Ishikawa (cell line): ENCODE measurements around the gene ILDR1.

Source experiments
- CEBPB ChIP-seq: IDR thresholded peaks from 2 replicates; pipeline ENCODE4 v1.6.1; 2012
- EGR1 ChIP-seq: IDR thresholded peaks from 2 replicates; pipeline ENCODE4 v1.6.1; 2012
- EP300 ChIP-seq: IDR thresholded peaks from 2 replicates; pipeline ENCODE4 v1.6.1; 2012; ENCODE audit warnings: borderline replicate concordance
- MAX ChIP-seq: IDR thresholded peaks from 2 replicates; pipeline ENCODE4 v1.6.1; 2012
- NFIC ChIP-seq: IDR thresholded peaks from 2 replicates; pipeline ENCODE4 v1.6.1; 2012
- RAD21 ChIP-seq: IDR thresholded peaks from 2 replicates; pipeline ENCODE4 v1.6.1; 2012; ENCODE audit warnings: low read depth
- REST ChIP-seq: IDR thresholded peaks from 2 replicates; pipeline ENCODE4 v1.6.1; 2012; ENCODE audit warnings: low read depth, mild to moderate bottlenecking
- TAF1 ChIP-seq: IDR thresholded peaks from 2 replicates; pipeline ENCODE4 v1.6.1; 2012; ENCODE audit warnings: low read depth, mild to moderate bottlenecking
- TCF12 ChIP-seq: IDR thresholded peaks from 2 replicates; pipeline ENCODE4 v1.6.1; 2012; ENCODE audit warnings: low read depth
- YY1 ChIP-seq: IDR thresholded peaks from 2 replicates; pipeline ENCODE4 v1.6.1; 2012; ENCODE audit warnings: low read depth
- ZBTB7A ChIP-seq: IDR thresholded peaks from 2 replicates; pipeline ENCODE4 v1.6.1; 2012; ENCODE audit warnings: low read depth

- TF ChIP-seq TAF1: no peak
- TF ChIP-seq EP300: no peak
- no peak for TF ChIP-seq CEBPB
- no peak for TF ChIP-seq RAD21
- TF ChIP-seq MAX: no peak
- TF ChIP-seq TCF12: no peak
- no peak for TF ChIP-seq NFIC
- TF ChIP-seq YY1: no peak
- no peak for TF ChIP-seq ZBTB7A
- TF ChIP-seq EGR1: no peak
- TF ChIP-seq REST: no peak
These were observed 20.2 kb downstream of the ILDR1 start for GRCh38 chr3:122001892-122002291.
